Prostate gland (tissue), 2 donors: ENCODE data around the gene QPCT.

Experiments
- CTCF ChIP-seq, 4 experiments: fragments of 200-600 bp in 2 of 4; fragments of 450-650 bp in 2 of 4; sonication (generic) in 2 of 4; IDR thresholded peaks; 1 replicate in 3 of 4; 2 replicates in 1 of 4; pipeline ENCODE4 v1.5.1; 2016 to 2019; ENCODE audit warnings: antibody characterized with exemption in 4 of 4, mild to moderate bottlenecking in 2 of 4, moderate library complexity in 2 of 4
- POLR2AphosphoS5 ChIP-seq: sonication (generic); formaldehyde crosslinking; IDR thresholded peaks from one replicate; pipeline ENCODE4 v1.6.1; 2017; ENCODE audit warnings: antibody characterized with exemption

- TF ChIP-seq CTCF (IDR thresholded peaks at IDR 0.05) = no peak
- no peak for TF ChIP-seq POLR2AphosphoS5
Measured at GRCh38 chr2:37361994-37362698, 17.7 kb downstream of the QPCT start.
